GM19023 (cell line): ENCODE results near the gene ATP5MG.

ENCODE experiments used
- ATAC-seq: cut with Tn5 transposase; IDR thresholded peaks from one replicate; pipeline ENCODE4 v1.9.1; 2021; ENCODE audit warnings: mild to moderate bottlenecking, moderate library complexity; ENCODE audit not compliant: unreplicated experiment

ATP5MG gene

DNA sequence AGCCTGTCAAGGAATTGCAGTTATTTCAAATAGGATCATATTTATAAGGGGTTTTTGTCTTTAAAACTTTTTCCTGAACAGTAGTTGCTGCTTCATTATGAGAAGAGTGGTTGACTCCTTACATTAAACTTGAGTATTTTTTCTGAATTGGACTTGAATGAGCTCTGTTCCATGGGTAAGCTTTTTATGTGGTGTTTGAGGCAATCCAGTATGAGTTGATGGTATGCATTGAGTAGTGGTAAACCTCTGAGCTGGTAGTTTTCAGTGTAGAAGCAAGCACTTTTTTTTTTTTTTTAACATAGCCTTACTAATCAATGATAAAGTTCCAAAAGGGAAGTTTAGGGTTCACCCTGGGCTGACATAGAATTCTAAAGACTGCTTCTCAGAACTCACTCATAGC, 38.2 kb downstream of the ATP5MG start:
- no peak for ATAC-seq

- ATAC-seq: no peak
Measured at GRCh38 chr11:118441770-118442275, 40.4 kb downstream of the ATP5MG start.

DNA sequence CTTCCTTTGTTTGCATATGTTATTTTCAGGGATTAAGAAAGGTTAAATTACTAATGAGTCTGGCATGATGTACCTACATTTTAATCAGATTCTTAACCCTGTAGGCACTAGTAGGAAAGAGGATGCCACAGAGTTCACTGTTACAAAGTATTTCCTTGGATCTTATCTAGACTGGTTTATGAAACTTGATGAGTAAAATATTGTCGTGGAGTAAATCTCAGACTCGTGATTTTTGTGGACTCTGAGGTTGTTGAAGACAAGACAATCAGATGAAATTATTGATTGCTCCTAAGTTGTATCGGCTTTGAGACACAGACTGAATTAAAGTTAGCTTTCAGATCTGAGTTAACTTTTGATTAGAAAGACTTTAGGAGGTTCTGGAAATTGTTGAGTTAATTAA, 40.9 kb downstream of the ATP5MG start:
- ATAC-seq: no peak

- ATAC-seq: no peak
Measured at GRCh38 chr11:118442908-118443589, 41.6 kb downstream of the ATP5MG start.

DNA sequence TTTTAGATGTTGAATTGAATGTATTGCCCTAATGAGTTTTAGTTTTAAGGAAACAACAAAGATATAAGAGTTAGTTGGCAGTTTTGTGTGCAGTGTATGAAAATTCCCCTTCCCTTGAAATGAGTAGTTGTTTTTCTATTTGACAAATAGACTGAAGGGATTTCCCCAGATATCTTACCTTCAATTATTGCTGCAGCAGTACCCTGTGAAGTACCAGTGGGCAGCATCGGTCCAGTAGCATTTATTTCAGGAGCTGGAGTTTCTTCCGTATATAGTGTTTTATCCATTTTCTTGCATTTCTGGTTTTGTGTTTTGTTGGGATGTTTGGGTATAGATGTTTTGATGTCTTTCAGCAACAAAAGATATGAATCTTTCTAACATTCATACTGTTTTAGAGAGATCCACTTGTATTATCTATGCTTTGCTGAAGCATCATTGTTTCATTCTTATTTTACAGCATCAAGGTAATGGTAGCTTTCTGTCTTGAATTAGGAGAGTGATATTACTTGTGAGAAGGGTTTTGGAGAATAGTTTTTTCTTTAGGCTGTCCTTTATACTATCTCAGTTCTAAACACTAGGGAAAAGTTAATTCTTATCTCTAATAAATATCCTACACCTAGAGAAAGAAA, 42.3 kb downstream of the ATP5MG start:
- ATAC-seq: no peak

- no peak for ATAC-seq
Measured at GRCh38 chr11:118447423-118447822, 46.0 kb downstream of the ATP5MG start.

- peak; percentile 76 for ATAC-seq
Measured at GRCh38 chr11:118448294-118448693, 46.9 kb downstream of the ATP5MG start.

DNA sequence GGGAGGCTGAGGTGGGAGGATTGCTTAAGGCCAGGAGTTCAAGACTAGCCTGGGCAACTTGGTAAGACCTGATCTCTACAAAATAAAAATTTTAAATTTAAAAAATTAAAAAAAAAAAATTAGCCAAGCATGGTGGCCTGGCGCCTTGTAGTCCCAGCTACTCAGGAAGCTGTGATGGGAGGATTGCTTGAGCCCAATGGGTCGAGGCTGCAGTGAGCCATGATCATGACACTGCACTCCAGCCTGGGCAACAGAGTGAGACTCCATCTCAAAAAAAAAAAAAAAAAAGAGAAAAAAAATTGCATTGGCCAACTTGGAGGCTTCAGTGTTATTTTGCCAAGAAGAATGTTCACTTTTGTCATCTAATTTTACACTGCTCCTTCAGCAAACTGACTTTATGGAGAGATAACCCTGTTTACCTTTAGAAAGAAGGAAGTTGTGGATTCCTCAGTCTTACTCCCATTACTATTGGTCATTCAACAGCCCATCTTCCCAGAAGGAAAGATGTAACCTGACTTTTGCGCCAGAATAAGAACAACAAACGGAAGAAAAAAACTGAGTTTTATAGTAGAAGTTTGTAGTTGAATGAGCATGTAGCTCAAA, 48.0 kb downstream of the ATP5MG start:
- no peak for ATAC-seq

- ATAC-seq: no peak
Measured at GRCh38 chr11:118450451-118450850, 49.0 kb downstream of the ATP5MG start.
